NCI-H526 treated with DMSO at 0.1 percent for 48 hours (cell line): ENCODE results near the gene CENPT.

ENCODE experiments used
- DNase-seq: peaks from one replicate; lab custom pipeline; 2025; lab: John Stamatoyannopoulos, UW

Gene CENPT, protein sequence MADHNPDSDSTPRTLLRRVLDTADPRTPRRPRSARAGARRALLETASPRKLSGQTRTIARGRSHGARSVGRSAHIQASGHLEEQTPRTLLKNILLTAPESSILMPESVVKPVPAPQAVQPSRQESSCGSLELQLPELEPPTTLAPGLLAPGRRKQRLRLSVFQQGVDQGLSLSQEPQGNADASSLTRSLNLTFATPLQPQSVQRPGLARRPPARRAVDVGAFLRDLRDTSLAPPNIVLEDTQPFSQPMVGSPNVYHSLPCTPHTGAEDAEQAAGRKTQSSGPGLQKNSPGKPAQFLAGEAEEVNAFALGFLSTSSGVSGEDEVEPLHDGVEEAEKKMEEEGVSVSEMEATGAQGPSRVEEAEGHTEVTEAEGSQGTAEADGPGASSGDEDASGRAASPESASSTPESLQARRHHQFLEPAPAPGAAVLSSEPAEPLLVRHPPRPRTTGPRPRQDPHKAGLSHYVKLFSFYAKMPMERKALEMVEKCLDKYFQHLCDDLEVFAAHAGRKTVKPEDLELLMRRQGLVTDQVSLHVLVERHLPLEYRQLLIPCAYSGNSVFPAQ

DNA sequence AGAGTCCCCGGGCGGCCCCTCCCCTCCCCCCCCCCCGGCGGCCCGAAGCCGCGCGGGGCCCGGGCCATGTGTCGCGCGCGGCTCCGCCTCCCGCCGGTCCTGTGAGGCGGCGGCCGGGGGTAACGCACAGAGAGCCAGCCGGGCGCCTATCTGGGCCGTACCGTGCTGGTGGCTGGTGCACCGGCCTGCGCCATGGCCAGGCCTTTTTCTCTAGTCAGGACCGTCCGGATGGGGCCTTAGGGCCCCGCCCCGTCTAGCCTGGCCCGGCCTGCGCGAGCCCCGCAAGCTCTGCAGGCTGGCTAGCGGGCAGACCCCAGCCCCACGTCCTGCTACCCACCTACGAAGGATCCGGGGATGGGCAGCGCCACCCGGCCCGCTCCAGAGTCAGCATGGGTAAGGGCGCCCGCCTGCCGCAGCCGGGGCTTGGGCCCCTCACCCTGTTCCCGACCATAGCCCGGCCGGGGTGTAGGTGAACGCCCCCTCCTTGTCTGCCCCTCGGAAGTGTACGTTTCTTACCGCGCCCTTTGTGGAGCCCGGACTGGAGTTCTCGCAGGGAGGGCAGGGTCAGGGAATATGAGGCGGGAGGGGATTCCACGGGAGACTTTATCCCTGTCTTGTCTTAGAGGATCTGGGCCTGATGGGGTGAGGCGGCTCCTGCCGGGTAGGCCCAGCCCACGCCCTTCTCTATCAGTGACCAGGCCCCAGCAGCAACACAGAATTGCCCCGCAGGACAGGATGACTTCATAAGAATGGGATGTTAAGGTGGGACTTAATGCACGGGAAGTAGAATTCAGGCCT is at the start of gene CENPT:
Gene CENPT, minus strand, starts transcription at position 630 of the 798 bp plus-strand sequence. CDS start 13,834 bp downstream, outside the sequence.
- no peak for DNase-seq

DNA sequence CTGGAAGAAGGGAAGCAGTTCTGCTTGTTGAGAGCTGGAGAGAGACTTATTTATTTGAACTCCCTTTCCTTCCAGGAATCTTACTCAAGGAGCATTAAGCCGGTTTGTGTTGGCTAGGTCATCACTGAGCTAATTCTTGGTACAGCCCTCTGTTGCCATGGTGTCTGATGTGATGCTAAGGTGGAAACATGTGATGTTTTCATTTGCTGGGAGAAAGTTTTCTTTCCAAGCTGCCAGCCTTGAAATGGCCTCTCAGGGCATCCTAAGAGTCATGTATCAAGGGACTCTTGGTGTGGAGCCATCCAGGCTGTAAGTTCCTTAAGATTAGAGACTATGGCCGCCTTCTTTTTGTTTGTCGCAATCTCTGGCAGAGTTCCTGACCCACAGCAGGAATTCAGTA is 49.7 kb upstream of the CENPT start:
- no peak for DNase-seq

DNA sequence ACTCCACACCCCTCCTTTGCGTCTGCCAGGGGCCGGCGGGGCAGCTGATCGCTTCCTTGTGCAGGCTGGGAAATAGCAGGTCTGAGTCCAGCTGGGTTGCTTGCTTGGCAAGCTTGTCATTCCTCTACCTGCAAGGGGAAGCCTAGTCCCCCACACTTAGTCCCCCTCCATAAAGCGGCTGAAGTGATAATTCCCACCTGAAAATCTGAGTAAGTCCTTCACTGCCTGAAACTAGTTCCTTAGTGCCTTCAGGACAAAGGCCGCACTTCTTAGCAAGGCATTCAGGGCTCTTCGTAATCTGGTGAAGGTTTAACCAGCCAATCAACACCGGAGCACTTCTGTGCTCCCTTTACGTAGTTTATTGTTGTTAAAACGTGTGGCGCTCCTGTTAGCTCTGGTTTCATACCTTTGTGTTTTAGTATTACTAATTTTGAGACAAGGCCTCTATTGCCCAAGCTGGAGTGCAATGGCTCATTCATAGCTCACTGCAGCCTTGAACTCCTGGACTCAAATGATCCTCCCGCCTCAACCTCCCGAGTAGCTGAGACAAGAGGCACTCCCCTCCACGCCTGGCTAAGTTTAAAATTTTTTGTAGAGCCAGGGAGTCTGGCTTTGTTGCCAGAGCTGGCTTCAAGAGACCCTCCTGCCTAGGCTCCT is 46.4 kb upstream of the CENPT start:
- DNase-seq, result no peak

DNA sequence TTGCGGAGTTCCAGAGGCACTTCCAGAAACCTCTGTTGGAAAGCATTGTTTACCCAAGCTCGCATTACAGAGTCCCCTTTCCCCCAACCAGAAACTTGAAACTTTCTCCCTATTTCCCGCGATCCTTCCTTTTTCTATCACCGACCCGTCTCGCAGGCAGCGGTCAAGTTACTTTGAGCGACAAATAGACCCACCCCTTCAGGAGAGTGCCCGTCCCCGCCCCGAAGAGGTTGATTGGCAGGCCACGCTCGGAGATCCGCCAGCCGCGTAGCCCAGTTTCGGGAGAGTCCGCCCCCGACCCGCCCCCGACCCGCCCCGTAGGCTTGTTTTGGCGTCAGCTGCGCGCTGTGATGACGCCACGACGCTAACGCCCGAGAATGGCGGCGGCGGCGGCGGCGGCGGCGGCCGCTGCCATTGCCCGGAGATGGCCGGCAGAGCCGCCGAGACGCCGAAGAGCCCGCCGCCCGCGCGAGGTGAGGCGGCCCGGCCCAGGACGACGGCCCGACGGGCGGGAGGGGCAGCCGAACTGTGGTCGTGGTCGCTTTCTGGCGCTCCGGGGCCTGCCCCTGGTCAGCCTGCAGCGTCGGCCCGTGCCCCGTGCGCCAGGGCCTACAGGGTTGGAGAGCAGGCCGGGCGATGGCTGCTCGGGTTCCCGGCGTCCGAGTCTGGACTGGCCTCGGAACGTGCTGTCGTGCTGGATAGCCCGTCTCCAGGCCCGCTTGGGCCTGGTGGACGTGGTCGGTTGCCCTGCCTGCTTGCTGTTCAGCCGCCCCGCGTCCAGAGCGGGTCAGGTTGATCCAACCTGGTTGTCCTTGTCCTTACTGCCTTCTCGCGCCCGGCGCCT is 45.6 kb upstream of the CENPT start, which contains the start of gene PSKH1:
Gene PSKH1, plus strand, starts transcription at position 356 of the 844 bp plus-strand sequence. CDS start 15,496 bp downstream, outside the sequence.
- peak; percentile 79 for DNase-seq

DNA sequence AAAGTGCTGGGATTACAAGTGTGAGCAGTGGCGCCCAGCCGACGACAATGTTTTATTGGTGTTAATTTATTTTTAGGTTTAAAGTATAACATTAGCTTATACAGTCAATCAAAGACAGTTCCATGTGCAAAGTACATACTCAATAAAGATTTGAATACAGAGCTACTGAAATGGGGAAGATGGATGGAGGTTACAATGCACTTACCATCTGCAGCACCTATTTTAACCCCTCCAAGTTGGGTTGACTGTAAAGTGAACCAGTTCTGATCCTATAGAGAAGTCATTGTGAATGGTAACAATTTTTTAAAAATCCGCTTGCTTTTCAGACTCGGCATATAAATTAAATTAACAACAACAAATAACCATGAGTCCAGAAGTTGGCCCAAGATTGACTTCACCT is 44.9 kb upstream of the CENPT start:
- no peak for DNase-seq

DNA sequence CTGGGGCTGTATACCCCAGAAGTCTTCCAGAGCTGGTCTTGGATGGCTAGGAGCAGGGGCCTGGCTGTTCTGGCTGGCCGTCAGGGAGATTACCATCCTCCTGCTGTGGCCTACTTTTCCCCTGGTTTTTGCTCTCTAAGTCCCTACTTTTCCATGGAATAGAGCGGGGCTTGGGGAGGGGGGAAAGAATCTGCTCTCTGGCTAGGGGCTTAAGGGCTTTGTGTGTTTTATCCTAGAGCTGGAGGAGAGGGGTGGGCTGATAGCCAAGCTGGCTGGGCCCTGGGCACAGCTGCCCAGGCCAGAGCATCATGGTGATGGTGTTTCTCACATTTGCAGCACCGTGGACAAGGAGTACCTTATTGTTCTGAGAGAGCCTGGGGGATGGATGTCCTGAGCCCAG is 40.8 kb upstream of the CENPT start:
- DNase-seq, result no peak

DNA sequence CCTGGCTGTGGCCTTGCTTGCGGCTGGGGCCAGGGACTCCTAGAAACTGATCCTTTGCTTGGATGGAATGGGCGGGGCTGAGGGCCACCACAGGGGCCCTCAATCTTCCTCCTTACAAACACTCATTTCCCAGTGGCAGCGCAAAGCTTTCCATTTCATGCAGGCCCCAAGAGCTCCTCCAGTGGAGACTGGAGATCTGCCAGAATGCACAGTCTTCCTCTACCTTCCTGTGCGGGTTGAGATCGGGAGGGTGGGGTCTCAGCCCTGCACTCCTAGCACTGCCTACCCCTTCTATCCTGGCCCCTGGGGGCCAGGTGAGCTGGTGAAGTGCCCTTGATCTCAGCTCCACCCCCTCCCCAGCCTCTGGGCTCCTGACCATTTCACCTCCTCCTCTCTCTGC is 38.9 kb upstream of the CENPT start:
- no peak for DNase-seq

DNA sequence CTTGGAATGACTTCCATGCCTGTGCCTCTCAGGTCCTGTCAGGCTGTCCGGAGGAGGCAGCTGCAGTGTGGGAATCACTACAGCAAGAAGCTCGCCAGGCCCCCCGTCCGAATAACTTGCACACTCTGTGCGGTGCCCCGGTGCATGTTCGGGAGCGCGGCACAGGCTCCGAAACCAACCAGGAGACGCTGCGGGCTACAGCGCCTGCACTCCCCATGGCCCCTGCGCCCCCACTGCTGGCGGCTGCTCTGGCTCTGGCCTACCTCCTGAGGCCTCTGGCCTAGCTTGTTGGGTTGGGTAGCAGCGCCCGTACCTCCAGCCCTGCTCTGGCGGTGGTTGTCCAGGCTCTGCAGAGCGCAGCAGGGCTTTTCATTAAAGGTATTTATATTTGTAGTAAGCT is 38.5 kb upstream of the CENPT start:
- no peak for DNase-seq

DNA sequence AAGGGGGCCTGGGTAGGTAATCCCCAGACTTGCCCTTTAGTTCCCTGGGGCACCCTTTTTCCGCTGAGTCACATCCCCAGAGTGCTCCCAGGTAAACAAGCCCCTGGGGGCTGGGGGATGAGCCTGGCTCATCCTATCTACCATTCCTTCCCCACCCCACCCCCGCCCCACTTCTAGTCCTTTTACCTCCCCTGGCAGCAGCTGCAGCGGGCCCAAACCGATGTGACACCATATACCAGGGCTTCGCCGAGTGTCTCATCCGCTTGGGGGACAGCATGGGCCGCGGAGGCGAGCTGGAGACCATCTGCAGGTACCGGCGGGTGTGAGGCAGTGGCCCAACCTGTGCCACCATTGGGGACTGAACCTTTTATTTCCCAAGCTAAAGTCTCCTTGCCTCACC is 38.1 kb upstream of the CENPT start:
- no peak for DNase-seq

DNA sequence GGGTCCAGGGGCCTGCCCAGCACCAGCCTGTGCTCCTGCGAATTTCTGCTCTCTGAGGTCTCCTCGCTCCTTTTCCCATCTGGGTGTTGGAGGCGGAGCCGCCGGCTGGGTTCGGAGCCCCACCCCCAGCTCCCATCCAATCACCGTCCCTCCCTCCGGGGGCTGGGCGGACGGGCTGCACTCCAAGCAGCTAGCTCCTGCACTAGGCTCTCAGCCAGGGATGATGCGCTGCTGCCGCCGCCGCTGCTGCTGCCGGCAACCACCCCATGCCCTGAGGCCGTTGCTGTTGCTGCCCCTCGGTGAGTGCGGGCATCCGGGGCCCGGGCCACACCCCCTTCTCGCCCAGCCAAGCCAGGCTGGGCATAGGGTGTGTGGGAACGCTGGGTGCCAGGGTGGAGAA is 37.2 kb upstream of the CENPT start, which contains the start of gene NRN1L:
Gene NRN1L, plus strand, starts transcription at position 202 of the 400 bp plus-strand sequence. Its CDS starts 19 bp downstream, at position 221.
- no peak for DNase-seq

DNA sequence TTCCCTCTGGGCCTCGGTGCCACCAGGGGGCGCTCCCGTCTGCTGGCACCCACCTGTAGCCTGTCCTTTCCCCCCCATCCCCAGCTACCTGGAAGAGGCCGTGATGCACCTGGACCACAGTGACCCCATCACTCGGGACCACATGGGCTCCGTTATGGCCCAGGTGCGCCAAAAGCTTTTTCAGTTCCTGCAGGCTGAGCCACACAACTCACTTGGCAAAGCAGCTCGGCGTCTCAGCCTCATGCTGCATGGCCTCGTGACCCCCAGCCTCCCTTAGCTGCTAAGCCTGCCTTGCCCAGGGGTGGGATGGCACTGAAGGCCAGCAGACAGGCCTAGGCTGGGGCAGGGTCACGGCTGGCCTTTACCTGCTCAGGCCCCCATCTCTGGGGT is 36.4 kb upstream of the CENPT start:
- no peak for DNase-seq

DNA sequence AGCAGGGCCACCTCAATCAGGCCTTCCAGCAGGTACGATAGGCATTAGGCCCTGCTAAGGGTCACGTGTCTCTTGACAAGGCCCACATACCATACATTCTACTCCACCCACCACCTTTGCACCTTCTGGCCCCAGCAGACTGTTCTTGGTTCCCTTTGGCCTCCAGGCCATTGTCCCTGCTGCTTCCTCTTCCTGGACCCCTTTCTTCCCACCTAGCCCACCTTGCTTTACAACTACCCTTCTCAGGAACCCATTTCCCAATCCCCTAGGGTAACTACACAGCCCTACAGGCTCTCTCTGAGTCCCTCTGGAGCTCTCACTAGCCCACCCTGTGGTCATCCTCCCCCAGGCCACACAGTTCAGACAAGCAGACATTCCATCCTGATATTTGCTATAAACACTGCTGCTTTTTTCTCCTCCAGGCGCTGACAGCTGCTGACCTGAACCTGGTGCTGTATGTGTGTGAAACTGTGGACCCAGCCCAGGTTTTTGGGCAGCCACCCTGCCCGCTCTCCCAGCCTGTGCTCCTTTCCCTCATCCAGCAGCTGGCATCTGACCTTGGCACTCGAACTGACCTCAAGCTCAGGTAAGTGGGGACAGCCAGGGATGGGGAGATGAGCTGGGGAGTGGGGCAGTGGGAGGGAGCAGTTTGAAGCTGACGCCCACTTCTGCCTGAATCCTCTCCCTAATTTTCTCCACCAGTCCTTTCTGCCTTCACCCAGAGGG is 35.8 kb upstream of the CENPT start:
- DNase-seq, result no peak

DNA sequence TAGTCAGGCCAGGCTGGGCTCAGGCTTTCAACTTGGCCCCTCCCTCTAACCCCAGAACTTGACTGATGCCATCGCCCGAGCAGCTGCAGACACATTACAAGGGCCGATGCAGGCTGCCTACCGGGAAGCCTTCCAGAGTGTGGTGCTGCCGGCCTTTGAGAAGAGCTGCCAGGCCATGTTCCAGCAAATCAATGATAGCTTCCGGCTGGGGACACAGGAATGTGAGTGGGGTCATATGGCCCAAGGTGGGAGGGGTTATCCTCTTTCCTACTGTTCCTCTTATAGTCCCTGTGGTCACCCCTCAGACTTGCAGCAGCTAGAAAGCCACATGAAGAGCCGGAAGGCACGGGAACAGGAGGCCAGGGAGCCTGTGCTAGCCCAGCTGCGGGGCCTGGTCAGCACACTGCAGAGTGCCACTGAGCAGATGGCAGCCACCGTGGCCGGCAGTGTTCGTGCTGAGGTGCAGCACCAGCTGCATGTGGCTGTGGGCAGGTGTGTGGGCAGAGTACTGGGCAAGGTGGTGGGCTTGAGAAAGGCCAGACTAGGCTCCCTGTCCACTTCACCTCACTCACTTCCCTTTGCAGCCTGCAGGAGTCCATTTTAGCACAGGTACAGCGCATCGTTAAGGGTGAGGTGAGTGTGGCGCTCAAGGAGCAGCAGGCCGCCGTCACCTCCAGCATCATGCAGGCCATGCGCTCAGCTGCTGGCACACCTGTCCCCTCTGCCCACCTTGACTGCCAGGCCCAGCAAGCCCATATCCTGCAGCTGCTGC is 35.1 kb upstream of the CENPT start:
- no peak for DNase-seq

DNA sequence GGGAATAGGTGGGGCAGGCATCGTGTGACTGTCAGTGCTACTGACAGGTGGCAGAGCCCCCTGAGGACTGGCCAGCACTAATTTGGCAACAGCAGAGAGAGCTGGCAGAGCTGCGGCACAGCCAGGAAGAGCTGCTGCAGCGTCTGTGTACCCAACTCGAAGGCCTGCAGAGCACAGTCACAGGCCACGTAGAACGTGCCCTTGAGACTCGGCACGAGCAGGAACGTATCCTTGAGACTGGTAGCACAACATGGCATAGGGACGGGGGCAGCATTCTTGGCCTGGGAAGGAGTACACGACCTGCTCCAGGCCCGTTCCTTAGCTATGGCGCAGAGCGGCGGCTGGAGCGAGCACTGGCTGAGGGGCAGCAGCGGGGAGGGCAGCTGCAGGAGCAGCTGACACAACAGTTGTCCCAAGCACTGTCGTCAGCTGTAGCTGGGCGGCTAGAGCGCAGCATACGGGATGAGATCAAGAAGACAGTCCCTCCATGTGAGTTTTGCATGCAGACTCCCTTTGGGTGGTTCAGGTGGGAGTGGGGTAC is 34.2 kb upstream of the CENPT start:
- no peak for DNase-seq

DNA sequence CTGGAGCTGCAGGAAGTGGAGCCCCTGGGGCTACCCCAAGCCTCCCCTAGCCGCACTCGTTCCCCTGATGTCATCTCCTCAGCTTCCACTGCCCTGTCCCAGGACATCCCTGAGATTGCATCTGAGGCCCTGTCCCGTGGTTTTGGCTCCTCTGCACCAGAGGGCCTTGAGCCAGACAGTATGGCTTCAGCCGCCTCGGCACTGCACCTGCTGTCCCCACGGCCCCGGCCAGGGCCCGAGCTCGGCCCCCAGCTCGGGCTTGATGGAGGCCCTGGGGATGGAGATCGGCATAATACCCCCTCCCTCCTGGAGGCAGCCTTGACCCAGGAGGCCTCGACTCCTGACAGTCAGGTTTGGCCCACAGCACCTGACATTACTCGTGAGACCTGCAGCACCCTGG is 33.1 kb upstream of the CENPT start:
- no peak for DNase-seq

DNA sequence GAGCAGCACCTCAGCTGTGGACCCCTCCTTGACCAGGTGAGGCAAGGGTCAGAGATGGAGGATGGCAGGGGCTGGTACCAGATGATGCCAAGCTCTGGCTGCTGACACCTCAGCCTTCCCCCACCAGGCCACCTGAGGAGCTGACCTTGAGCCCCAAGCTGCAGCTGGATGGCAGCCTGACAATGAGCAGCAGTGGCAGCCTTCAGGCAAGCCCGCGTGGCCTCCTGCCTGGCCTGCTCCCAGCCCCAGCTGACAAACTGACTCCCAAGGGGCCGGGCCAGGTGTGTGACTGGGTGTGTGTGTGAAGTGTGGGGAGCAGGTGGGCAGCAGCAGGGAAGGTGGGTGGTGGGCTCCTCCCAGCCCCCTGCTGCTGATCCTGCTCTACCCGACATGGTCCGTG is 32.4 kb upstream of the CENPT start:
- DNase-seq, result no peak

DNA sequence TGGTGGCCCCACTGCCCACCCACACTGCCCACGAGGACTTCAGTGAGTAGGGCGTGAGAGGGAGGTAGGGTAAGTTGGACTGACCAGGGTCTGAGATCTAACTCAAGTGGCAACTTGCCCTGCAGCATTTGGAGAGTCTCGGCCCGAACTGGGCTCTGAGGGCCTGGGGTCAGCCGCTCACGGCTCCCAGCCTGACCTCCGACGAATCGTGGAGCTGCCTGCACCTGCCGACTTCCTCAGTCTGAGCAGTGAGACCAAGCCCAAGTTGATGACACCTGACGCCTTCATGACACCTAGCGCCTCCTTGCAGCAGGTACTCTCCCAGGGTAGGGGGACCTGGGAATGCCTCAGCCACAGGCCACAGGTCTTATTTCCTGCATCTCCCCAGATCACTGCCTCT is 32.0 kb upstream of the CENPT start:
- DNase-seq, result no peak

DNA sequence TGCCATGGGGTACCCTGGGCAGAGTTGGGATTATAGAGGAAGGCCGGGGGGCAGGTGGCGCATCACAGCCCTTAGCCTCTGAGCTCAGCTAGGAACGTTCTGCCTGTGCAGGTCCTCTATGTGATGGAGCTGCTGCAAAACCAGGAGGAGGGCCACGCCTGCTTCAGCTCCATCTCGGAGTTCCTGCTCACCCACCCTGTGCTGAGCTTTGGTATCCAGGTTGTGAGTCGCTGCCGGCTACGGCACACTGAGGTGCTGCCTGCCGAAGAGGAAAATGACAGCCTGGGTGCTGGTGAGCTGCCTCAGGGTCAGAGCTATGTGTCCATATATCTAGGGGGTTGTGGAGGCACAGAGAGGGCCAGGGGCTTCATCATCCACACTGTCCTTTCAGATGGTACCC is 31.4 kb upstream of the CENPT start:
- no peak for DNase-seq

DNA sequence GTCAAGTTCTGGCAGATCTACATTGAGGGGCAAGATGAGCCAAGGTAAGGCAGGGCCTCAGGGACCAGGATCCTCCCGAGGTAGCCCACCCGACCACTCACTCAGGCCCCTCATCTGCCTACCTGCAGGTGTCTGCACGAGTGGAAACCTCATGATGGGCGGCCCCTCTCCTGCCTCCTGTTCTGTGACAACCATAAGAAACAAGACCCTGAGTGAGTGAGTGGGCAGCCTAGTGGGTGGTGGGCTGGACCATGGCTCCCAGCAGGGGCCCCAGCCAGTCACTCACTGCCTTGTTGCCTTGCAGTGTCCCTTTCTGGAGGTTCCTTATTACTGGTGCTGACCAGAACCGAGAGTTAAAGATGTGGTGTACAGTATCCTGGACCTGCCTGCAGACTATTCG is 30.7 kb upstream of the CENPT start:
- DNase-seq, result no peak

DNA sequence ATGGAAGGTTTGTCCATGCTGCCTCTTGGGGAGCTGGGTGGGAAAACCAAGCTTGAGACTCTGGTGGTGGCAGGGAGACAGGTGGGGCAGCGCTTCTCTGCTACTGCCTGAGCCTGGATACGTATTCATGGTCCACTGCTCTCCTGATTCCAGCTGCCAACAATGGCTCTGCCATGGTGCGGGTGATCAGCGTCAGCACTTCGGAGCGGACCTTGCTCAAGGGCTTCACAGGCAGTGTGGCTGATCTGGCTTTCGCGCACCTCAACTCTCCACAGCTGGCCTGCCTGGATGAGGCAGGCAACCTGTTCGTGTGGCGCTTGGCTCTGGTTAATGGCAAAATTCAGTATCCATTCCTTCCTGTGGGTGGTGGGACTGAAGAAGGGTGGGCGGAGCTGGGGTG is 29.6 kb upstream of the CENPT start:
- no peak for DNase-seq
